Suprapubic skin (tissue), 4 donors: ENCODE measurements around the gene OR10A6.

Experiments
- CTCF ChIP-seq, 2 donors: fragments of 200-600 bp in 1 of 2; fragments of 450-650 bp in 1 of 2; sonication (generic) in 1 of 2; IDR thresholded peaks; one replicate each; pipeline ENCODE4 v1.5.1; 2016 to 2019; ENCODE audit warnings: antibody characterized with exemption in 2 of 2, mild to moderate bottlenecking in 1 of 2, moderate library complexity in 1 of 2
- EP300 ChIP-seq: sonication (generic); formaldehyde crosslinking; IDR thresholded peaks from one replicate; pipeline ENCODE4 v1.6.1; 2017; ENCODE audit warnings: antibody characterized with exemption
- POLR2A ChIP-seq, 2 donors: fragments of 450-650 bp; IDR thresholded peaks; one replicate each; pipeline ENCODE4 v1.6.1; 2017; ENCODE audit warnings: antibody characterized with exemption in 2 of 2, mild to moderate bottlenecking in 2 of 2, moderate library complexity in 2 of 2
- POLR2AphosphoS5 ChIP-seq, 3 donors: sonication (generic); formaldehyde crosslinking; IDR thresholded peaks; one replicate each; pipeline ENCODE4 v1.6.1; 2017; ENCODE audit warnings: antibody characterized with exemption in 3 of 3

- no peak for TF ChIP-seq POLR2AphosphoS5 (IDR thresholded peaks at IDR 0.05)
- no peak for TF ChIP-seq CTCF (IDR thresholded peaks at IDR 0.05)
- no peak for TF ChIP-seq EP300
- TF ChIP-seq POLR2A (IDR thresholded peaks at IDR 0.05) = no peak
These were observed 31.6 kb downstream of the OR10A6 start for GRCh38 chr11:7899418-7899817.
